IMR-90 (cell line): Measurements from ENCODE around the gene TNK2. TPM values are rescaled to one million over a fixed set of nuclear protein-coding genes. Genes with fewer than 3 reads are reported as not detected.
"Not testable (repeated sequence)": the region's sequence is repeated elsewhere in the genome, so short reads cannot be mapped to it uniquely, and the experiment has no call there.

ENCODE experiments used
- ATAC-seq: fragments of 200-7000 bp; cut with Tn5 transposase; 2 replicates; pipeline ENCODE4 v1.9.1; 2020; ENCODE audit warnings: low read depth, mild to moderate bottlenecking, moderate library complexity
- BruUV-seq: library from RNA; stranded (reverse); fragments of 400-500 nt; replicated peaks from 2 replicates; lab custom pipeline; 2021; lab: Mats Ljungman, UMichigan
- CTCF ChIA-PET: fragments of 300-600 bp; formaldehyde crosslinking; extraction: SDS; loops from one replicate; lab custom pipeline; 2021; ENCODE audit warnings: antibody characterized with exemption; lab: Yijun Ruan, JAX
- POLR2A ChIA-PET: fragments of 300-600 bp; sonication (Branson Sonifier 250); formaldehyde crosslinking; loops from one replicate; lab custom pipeline; 2022; ENCODE audit warnings: antibody characterized with exemption; ENCODE audit not compliant: unreplicated experiment; lab: Charles Lee
- DNase-seq: peaks from one replicate; pipeline ENCODE4 v3.0.0; 2013
- H2AFZ ChIP-seq: replicated peaks from 2 replicates; pipeline ENCODE3; 2013; ENCODE audit warnings: low read length, mild to moderate bottlenecking; ENCODE audit not compliant: poor library complexity
- H2AK5ac ChIP-seq: 2 replicates; pipeline ENCODE4 v1.6.1; 2013; ENCODE audit warnings: low read depth, low read length, inconsistent platforms
- H2AK9ac ChIP-seq: replicated peaks from 2 replicates; pipeline ENCODE3; 2013; ENCODE audit warnings: mild to moderate bottlenecking, low read depth, low read length, moderate library complexity; ENCODE audit not compliant: poor library complexity
- H2BK120ac ChIP-seq: 2 replicates; pipeline ENCODE4 v1.6.1; 2013; ENCODE audit warnings: low read depth, low read length, inconsistent platforms
- H2BK15ac ChIP-seq: 3 replicates; pipeline ENCODE4 v1.6.1; 2013; ENCODE audit warnings: low read depth, low read length, inconsistent platforms
- H2BK20ac ChIP-seq: 2 replicates; pipeline ENCODE4 v1.6.1; 2013; ENCODE audit warnings: low read depth, mild to moderate bottlenecking, inconsistent platforms, low read length, moderate library complexity
- H2BK5ac ChIP-seq: 2 replicates; pipeline ENCODE4 v1.6.1; 2013; ENCODE audit warnings: mild to moderate bottlenecking, low read depth, low read length, inconsistent platforms; ENCODE audit not compliant: poor library complexity, severe bottlenecking
- H3K14ac ChIP-seq: replicated peaks from 2 replicates; pipeline ENCODE4 v1.6.1; 2013; ENCODE audit warnings: low read depth, low read length, inconsistent platforms
- H3K18ac ChIP-seq: 2 replicates; pipeline ENCODE4 v1.6.1; 2013; ENCODE audit warnings: low read depth, low read length, control low read depth
- H3K23ac ChIP-seq: 2 replicates; pipeline ENCODE4 v1.6.1; 2013; ENCODE audit warnings: low read depth, low read length, inconsistent platforms
- H3K27ac ChIP-seq: 2 replicates; pipeline ENCODE4 v1.5.1; 2013; ENCODE audit warnings: mild to moderate bottlenecking, control low read depth, low read length; ENCODE audit not compliant: insufficient read depth
- H3K27me3 ChIP-seq: 2 replicates; pipeline ENCODE4 v1.6.1; 2013; ENCODE audit warnings: low read length; ENCODE audit not compliant: control insufficient read depth, insufficient read depth
- H3K36me3 ChIP-seq: 2 replicates; pipeline ENCODE4 v1.6.1; 2013; ENCODE audit warnings: low read length, mixed read lengths; ENCODE audit not compliant: control insufficient read depth, insufficient read depth
- H3K4ac ChIP-seq: 2 replicates; pipeline ENCODE4 v1.6.1; 2013; ENCODE audit warnings: low read depth, low read length, inconsistent platforms
- H3K4me1 ChIP-seq: 2 replicates; pipeline ENCODE4 v1.6.1; 2013; ENCODE audit warnings: low read length, mixed read lengths; ENCODE audit not compliant: control insufficient read depth, insufficient read depth
- H3K4me2 ChIP-seq: 2 replicates; pipeline ENCODE4 v1.6.1; 2013; ENCODE audit warnings: low read depth, mild to moderate bottlenecking, control low read depth, low read length, moderate library complexity
- H3K4me3 ChIP-seq: 2 replicates; pipeline ENCODE4 v1.5.1; 2013; ENCODE audit warnings: low read depth, mild to moderate bottlenecking, control low read depth, low read length, moderate library complexity; ENCODE audit not compliant: insufficient read depth
- H3K56ac ChIP-seq: 2 replicates; pipeline ENCODE4 v1.6.1; 2013; ENCODE audit warnings: low read length, inconsistent platforms; ENCODE audit not compliant: insufficient read depth; ENCODE audit errors: extremely low read depth
- H3K79me1 ChIP-seq, 2 experiments: 2 replicates each; pipeline ENCODE4 v1.6.1; 2013; ENCODE audit warnings: low read length in 2 of 2, inconsistent platforms in 1 of 2, low read depth in 1 of 2
- H3K9ac ChIP-seq: 2 replicates; pipeline ENCODE4 v1.6.1; 2013; ENCODE audit warnings: low read depth, low read length, control low read depth
- H3K9me1 ChIP-seq: 2 replicates; pipeline ENCODE4 v1.6.1; 2013; ENCODE audit warnings: low read length, inconsistent platforms; ENCODE audit not compliant: insufficient read depth
- H3K9me3 ChIP-seq: 2 replicates; pipeline ENCODE4 v1.6.1; 2013; ENCODE audit warnings: low read length; ENCODE audit not compliant: control insufficient read depth, insufficient read depth
- H4K20me1 ChIP-seq: 2 replicates; pipeline ENCODE4 v1.6.1; 2013; ENCODE audit warnings: low read length, inconsistent platforms; ENCODE audit not compliant: insufficient read depth
- H4K5ac ChIP-seq: 2 replicates; pipeline ENCODE4 v1.6.1; 2013; ENCODE audit warnings: mild to moderate bottlenecking, low read depth, low read length, control low read depth
- H4K8ac ChIP-seq, 2 experiments: 2 replicates each; pipeline ENCODE4 v1.6.1; 2013; ENCODE audit warnings: low read depth in 2 of 2, low read length in 2 of 2, control low read depth in 1 of 2, inconsistent platforms in 1 of 2
- H4K91ac ChIP-seq: 2 replicates; pipeline ENCODE4 v1.6.1; 2013; ENCODE audit warnings: low read depth, low read length, inconsistent platforms; ENCODE audit not compliant: insufficient read depth
- WGBS, 2 experiments: methylation state at CpG; one replicate each; pipeline versions ENCODE4 v1.1.5 to v1.1.7; 2013; ENCODE audit warnings: missing lambda C conversion rate in 2 of 2; ENCODE audit not compliant: insufficient read length in 1 of 2; ENCODE audit errors: extremely low coverage in 2 of 2; 5-methylcytosine and 5-hydroxymethylcytosine counted together
- dilution Hi-C: fragments of 300-500 bp; cut with HindIII; formaldehyde crosslinking; loops from one replicate; pipeline ENCODE4 v1.14.3; 2018; ENCODE audit warnings: low sequenced_read_pairs; ENCODE audit not compliant: unreplicated experiment
- in situ Hi-C: fragments of 300-500 bp; cut with MboI; formaldehyde crosslinking; loops from 3 replicates; pipeline ENCODE4 v1.14.3; 2019; ENCODE audit warnings: low sequenced_read_pairs, inconsistent platforms, mixed read lengths
- intact Hi-C: fragments of 100-400 bp; cut with micrococcal nuclease; formaldehyde crosslinking; loops from 2 replicates; pipeline ENCODE4 v1.10.0; 2022
- polyA plus RNA-seq, 3 experiments: library from polyadenylated mRNA; depleted of rRNA; stranded (reverse); fragments of >200 nt; gene quantifications; 2 replicates each; pipeline ENCODE4 v1.2.3, GENCODE V29; 2012; ENCODE audit warnings: low replicate concordance in 1 of 3
- total RNA-seq: library from RNA; depleted of rRNA; stranded (reverse); fragments of >200 nt; gene quantifications from 2 replicates; pipeline ENCODE4 v1.2.3, GENCODE V29; 2012

Gene TNK2
- total and polyA plus RNA-seq, 2 of the 4 experiments (the other 2 are of a cell fraction) = 2.2 to 13.8 TPM

DNA sequence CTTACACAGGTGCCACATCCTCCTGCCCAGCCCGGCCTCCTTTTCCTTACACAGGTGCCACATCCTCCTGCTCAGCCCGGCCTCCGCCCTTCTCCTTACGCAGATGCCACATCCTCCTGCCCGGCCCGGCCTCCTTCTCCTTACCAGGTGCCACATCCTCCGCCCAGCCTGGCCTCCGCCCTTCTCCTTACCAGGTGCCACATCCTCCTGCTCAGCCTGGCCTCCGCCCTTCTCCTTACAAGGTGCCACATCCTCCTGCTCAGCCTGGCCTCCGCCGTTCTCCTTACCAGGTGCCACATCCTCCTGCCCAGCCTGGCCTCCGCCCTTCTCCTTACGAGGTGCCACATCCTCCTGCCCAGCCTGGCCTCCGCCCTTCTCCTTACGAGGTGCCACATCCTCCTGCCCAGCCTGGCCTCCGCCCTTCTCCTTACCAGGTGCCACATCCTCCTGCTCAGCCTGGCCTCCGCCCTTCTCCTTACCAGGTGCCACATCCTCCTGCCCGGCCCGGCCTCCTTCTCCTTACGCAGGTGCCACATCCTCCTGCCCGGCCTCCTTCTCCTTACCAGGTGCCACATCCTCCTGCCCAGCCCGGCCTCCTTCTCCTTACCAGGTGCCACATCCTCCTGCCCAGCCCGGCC is 92.0 kb downstream of the TNK2 start:
- H4K5ac ChIP-seq, H2BK15ac ChIP-seq, H3K4me1 ChIP-seq, intact Hi-C loops, ATAC-seq, H2BK120ac ChIP-seq, H3K18ac ChIP-seq, H2AK9ac ChIP-seq, H3K4me2 ChIP-seq, in situ Hi-C loops, dilution Hi-C loops, H3K4me3 ChIP-seq, H3K9ac ChIP-seq, H3K9me3 ChIP-seq, H3K27ac ChIP-seq, H3K23ac ChIP-seq, H3K56ac ChIP-seq, H2BK5ac ChIP-seq, BruUV-seq, POLR2A ChIA-PET, H4K8ac ChIP-seq, H3K4ac ChIP-seq, H4K20me1 ChIP-seq, H3K9me1 ChIP-seq, H2BK20ac ChIP-seq, CTCF ChIA-PET, H3K14ac ChIP-seq, DNase-seq, H2AK5ac ChIP-seq, H3K36me3 ChIP-seq, H3K79me1 ChIP-seq, H2AFZ ChIP-seq, H4K91ac ChIP-seq: not testable (repeated sequence)
- H3K27me3 ChIP-seq = peaks cover 38% of the 10 kb centered on the region
- WGBS, 2 experiments = 86% methylated on average over 6 of the region's 23 CpGs; no CpG with 5 or more reads in 1 of the 2 experiments
